Stimulated activated CD8-positive, alpha-beta memory T cell treated with anti-CD3 and anti-CD28 coated beads, Interleukin-12 subunit alpha, Interleukin-12 subunit beta, amount 100 ng/mL, for 24 hours (primary cell): ENCODE data around the gene MAU2.
"Not testable (repeated sequence)": the region's sequence is repeated elsewhere in the genome, so short reads cannot be mapped to it uniquely, and the experiment has no call there.

Source experiments
- DNase-seq: peaks from one replicate; pipeline ENCODE4 v3.0.0-alpha.2; 2020; ENCODE audit errors: extremely low read depth

The MAU2 gene

DNA sequence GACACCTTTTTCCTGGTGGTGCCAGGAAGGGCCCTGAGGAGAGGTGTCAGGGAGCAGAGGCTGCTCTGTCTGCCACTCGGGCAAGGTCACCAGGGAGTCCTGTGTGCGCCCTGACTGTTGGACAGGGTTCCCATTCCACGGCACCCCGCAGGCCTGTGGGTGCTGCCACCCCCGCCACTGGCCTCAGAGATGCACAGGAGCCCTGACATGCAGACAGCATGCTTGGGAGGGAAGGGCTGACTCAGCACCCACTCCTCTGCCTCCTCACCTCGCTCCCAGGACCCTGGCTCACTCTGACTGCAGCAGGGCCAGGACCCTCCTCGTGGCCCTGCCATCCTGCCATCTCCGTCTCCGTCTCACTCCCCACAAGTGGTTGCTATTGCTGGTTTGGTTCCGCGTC lies 25.3 kb downstream of the MAU2 start:
- no peak for DNase-seq

DNA sequence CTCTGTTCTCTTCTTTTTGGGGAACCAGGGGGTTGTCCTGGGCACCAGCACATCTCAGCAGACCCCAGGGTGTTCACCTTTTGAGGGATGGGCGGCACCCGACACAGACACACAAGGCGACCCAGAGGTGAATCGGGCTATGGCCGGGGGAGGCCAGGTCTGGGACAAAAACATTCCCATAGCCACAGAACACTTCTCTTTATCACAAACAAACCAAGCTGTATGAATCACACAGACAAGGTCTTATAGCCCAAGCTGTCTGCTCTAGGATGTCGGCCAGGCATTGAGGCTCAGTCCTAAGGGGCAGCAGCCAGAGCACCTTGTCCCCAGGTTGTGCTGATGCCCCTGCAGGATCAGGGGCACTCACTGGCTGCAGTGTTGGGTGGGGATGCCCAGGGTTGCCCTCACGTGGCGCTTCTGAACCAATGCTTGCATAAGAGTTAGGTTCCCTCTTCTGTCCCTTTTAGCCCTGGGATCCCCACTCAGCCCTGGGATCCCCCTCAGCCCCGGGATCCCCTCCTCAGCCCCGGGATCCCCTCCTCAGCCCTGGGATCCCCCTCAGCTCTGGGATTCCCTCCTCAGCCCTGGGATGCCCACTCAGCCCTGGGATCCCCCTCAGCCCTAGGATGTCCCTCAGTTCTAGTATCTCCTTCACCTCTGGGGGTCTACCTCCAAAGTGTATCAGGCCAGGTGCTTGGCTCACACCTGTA lies 26.9 kb downstream of the MAU2 start:
- DNase-seq, result no peak

DNA sequence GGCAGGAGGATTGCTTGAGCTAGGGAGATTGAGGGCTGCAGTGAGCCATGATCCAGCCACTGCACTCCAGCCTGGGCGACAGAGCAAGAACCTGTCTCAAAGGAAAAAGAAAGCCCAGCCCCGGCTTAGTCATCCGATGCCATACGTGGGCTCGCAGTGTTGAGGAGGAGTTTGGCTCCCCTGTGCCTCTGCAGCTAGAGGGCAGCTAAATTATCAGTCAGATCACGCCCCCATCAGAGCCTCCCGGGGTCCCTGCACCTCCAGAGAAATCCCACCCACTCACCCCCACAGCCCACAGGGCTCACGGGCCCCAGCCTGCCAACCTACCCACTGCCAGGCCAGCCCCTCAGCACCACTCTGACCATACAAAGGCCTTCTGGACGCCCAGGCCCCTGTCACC lies 27.6 kb downstream of the MAU2 start:
- no peak for DNase-seq

DNA sequence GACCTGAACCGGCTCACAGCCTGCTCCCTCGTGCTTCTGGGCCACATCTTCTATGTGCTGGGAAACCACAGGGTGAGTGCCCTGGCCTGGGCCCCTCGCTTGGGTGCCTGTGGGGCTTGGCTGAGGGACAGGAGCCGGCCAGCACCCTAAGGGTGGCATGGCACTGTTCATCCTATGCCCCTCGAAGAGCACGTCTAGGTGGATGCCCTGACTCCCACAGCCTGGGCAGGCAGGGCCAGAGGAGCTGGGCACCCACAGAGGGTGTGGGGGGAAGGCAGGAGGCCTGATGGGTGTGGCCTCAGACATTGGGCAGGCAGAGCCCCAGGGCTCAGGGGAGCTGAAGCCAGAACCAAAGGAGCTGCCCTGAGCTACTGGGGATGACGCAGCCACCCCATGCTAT lies 28.7 kb downstream of the MAU2 start:
- no peak for DNase-seq

DNA sequence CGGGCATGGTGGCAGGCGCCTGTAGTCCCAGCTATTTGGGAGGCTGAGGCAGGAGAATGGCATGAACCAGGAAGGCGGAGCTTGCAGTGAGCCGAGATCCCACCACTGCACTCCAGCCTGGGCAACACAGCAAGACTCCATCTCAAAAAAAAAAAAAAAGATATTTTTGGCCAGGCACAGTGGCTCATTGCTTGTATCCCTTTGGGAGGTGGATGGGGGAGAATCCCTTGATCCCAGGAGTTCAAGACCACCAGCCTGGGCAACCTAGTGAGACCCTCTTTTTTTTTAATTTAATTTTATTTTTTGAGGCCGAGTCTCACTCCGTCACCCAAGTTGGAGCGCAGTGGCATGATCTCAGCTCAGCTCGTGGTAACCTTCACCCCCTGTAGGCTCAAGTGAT lies 30.1 kb downstream of the MAU2 start:
- DNase-seq, result not testable (repeated sequence)

DNA sequence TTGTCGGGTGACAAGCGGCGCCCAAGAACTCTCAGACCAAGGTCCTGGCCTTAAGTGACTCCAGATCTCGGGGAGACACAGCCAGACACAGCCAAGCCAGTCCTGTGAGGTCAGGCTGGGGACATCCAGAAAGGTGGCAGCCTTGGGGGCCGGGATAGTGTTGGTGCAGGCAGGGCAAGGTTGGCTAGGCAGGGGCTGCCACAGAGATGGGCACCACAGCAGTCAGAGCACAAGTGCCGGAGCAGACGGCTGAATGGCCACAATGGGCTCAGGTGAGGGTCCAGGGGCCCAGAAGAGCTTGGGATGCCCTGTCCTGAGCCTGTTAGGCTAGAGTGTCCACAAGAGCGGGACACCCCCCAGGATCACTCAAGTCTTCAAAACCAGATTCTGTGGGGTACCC lies 32.2 kb downstream of the MAU2 start:
- no peak for DNase-seq

DNA sequence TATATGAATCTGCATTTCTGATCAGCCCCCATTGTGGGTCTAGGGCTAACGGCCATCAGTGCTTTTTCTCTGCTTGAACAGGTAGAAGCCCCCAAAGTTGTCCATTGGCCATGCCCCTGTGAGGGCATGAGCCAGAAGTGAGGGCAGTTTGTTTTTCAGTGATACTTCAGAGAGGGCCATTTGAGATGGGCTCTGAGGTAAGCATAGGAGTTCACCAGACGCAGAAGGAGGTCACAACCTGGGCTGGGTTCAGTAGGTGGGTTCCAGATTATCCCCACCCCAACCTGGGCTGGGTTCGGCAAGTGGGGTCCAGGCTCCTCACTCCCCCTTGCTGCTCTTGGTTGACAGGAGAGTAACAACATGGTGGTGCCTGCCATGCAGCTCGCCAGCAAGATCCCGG lies 33.4 kb downstream of the MAU2 start:
- DNase-seq, result no peak

DNA sequence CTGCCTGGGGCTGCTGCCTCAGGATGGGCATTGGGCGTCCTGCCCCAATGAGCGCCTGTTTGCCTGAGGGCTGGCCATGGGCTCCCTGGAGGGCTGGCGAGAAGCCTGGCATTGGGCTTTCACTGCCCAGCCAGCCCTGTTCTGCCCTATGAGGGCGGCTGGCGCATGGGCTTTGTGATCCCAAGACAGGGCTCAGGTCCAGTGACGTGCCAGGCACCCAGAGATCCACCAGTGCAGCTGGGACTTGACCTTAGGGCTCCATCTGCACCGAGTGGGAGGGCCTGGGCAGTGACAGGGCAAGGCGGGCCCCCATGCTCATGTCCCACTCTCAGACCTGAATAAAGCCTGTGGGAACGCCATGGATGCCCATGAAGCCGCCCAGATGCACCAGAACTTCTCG lies 34.3 kb downstream of the MAU2 start:
- no peak for DNase-seq

DNA sequence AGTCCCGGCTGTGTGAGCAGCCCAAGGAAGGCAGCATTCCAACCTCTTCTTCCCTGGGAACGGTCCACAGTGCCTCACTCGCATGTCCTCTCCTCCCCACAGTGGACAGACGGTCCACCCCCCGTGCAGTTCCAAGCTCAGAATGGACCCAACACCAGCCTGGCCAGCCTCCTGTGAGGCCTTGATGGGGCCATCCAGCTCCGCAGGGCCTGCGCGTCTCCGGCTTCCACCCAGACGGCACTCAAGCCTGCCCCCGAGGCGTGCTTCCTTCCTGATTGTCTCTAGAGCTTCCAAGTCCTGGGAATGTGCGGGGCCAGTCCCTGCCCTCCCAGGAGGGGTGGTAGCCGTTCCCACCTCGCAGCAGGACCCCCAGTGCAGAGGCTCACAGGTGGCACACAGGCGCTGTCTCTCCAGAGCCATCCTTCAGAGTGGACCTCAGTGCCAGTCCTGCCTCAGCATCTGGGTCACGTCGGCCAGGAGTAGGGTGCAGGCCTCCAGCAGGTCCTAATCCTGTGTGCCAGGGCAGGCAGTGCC lies 35.0 kb downstream of the MAU2 start:
- no peak for DNase-seq

DNA sequence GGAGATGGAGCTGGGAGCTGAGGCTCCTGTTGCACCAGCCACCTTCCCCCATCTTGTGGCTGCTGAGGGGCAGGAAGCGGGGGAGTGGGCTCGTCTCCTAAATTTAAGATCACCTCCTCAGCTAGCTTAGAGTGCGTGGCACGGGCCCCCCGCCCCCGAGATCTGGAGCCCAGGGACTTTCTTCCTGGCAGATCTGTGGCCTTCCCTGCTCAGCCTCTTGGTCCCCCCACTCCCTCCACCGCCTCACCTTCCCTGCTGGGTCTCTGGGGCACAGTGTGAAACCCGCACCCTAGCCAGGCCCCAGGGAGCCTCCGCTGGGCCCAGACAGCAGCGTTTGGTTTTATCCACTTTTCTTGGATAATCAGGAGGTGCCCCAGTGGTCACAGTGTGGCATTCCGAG lies 35.9 kb downstream of the MAU2 start:
- no peak for DNase-seq

DNA sequence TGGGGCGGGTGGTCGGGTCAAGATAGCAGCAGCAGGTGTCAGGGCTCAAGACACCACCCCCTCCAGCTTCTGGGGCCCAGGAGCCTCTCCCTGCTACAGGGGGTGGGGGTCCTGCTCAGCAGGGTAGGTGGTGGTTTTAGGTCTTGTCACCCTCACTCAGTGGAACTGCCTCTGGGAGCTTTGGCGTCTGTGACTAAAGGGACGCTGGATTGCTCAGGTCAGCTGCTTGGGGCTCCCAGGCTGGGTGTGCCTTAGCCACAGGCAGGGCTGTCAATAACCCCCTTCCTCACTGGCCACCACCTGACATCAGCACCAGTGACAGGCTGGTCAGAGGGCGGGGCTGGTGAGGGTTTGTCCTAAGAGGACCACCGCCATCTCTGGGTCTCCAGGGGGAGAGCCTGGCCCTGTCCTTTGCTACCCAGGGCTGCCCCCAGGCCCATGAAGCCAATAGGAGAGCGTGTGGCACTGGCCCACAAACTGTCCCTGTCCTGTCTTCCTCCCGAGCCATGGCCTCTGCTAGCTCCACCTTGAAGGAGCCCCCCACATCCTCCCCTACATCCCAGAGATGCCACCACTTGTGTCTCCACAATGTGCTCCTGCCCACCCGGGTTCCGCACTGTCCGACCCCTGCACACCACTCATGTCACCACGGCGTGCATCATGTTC lies 36.4 kb downstream of the MAU2 start:
- no peak for DNase-seq

DNA sequence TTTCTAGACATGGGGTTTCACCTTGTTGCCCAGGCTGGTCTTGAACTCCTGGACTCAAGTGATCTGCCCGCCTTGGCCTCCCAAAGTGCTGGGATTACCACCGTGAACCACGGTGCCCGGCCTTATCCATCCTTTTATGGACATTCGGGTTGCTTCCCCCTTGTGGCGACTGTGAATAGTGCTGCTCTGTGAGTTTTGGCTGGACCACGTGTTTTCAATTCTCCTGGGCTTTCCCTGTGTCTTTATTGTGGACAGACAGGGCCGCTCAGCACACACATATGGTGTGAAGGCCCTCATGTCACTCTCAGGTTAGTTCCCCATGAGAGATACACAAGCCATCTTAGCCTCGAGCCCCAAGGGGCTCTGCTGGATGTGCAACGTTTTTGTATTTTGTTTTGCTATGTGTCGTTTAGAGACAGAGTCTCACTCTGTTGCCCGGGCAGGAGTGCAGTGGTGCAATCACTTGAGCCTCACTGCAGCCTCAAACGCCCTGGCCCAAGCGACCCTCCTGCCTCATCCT lies 40.5 kb downstream of the MAU2 start:
- peak; percentile 37 for DNase-seq

DNA sequence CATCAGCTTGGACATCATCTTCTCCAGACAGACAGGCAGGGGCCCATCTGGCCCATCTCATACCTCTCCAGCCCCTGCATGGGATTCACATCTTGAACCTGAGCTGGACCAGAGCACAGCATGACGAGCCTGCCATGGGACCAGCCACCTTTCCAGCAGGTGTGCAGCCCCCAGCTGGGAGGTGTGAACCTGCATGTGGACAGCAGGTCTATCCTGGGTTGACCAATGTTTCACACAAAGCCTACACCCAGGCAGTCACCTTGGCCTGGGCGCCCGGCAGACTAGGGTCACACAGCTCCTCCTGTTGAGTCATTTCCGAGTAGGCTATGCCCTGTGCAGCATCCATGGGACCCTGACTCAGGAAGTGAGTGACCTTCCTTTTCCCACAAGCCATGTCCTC lies 41.4 kb downstream of the MAU2 start:
- DNase-seq, result no peak

DNA sequence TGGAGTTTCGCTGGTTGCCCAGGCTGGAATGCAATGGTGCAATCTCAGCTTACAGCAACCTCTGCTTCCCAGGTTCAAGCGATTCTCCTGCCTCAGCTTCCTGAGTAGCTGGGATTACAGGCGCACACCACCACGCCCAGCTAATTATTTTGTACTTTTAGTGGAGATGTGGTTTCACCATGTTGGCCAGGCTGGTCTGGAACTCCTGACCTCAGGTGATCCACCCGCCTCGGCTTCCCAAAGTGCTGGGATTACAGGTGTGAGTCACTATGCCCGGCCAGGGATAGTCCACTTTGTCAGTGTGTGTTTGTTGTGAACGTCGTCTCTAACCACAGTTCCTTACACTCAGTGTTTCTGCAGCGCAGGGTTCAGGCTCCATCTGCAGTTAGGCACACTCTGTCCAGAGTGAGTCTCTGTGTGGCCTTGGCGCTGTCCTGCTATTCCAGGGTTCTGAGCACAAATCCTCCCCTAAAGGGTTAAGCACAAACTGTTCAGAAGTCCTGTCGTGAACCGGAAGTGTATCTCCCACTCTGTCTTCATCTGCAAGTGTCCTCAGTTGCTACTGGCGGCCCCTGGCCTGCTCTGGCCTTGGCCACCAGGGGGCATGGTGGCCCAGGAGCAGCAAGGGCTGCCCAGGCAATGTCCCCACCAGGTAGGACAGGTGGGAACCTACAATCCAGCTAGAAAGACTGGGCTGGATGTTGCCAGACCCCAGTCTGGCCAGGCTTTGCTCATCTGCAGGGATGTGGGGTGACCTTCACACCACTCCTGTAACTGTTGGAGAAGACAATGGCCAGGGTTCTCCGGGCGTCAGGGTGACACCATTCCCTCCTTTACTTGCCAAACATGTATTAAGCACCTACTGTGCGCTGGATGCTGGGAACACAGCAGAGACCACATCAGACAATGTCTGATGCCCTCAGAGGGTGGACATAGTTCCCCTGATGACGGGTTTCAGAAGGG lies 46.1 kb downstream of the MAU2 start:
- DNase-seq, result peak; percentile 21

DNA sequence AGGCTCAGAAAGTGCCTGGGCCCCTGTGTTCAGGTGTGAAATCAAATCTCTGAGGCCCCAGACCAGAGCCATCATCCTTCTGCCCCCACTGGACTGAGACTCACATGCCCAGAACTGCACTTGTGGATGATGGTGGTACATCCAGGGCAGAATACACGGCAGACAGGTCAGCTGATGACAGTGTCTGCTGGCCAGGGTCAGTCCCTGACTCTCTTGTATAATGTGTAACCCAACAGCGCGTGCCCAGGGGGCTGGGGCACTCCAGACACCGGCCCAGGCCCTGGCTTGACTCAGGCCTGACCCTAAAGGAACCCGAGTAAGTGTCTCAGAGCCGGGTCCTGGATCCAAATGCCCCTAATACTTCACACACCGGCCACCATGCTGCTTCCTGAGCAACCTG lies 47.5 kb downstream of the MAU2 start:
- no peak for DNase-seq

DNA sequence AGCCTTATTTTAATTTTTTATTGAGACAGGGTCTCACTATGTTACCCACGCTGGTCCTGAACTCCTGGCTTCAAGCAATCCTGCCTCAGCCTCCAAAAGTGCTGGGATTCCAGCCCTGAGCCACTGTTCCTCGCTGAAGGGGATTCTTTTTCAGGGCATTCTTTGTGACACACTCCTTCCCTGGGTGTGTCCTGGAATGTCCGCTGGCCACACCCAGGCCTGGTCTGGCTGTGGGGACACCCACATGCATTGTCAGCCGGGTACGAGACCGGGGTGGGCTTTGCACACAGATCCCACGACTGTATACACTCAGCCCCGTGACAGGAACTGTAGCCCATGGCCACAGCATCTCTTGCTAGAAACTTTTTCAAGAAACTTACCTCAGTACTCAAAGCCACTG lies 50.4 kb downstream of the MAU2 start:
- DNase-seq, result no peak

DNA sequence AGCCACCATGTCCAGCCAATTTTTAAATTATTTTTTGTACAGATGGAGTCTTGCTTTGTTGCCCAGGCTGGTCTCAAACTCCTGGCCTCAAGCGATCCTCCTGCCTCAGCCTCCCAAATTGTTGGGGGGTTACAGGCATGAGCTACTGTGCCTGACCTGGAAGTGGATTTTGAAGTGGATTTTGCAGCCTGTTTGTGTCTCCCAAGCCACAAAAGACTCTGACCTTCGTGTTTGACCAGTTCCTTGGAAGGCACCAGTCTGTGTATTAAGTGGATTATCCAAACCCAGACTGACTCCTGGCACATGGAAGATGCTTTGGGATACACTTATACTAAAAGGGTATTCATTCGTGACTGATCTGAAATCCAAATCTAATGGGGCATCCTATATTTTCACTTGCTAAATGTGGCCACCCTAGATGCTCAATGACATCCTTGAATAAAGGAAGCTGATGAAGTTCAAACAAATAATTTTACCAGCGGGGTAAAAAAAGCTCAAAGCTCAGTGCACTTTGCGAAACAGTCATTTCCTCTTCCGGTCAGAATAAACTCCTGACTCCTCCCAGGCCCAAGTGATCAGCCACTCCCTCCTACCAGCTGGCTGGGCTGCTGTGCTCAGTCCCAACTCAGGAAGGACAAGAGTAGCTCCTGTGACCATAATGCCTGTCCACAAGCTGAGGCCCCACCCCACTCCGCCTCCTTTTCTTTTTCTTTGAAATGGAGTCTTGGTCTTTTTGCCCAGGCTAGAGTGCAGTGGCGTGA lies 52.2 kb downstream of the MAU2 start:
- DNase-seq, result no peak

DNA sequence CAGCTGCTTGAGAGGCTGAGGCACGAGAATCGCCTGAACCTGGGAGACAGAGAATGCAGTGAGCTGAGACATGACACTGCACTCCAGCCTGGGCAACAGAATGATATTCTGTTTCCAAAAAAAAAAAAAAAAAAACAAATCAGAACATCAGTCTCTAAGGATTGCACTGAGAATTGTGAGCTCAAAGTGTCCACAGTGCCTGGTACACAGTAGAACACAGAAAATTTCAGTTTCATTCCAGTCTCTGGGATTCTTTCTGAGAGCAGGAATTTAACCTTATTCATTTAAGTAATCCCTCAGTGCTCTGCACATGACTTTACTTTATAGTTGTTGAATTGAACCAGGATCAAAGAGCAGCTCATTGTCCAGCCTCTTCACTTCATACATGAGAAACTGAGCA lies 58.9 kb downstream of the MAU2 start:
- no peak for DNase-seq

DNA sequence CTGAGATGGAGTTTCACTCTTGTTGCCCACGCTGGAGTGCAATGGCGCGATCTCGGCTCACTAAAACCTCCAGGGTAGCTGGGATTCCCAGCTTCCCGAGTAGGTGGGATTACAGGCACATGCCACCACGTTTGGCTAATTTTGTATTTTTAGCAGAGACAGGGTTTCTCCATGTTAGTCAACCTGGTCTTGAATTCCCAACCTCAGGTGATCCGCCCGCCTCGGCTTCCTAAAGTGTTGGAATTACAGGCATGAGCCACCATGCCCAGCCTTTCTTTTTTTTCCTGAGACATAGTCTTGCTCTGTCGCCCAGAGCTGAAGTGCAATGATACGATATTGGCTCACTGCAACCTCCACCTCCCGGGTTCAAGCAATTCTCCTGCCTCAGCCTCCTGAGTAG lies 59.7 kb downstream of the MAU2 start:
- not testable (repeated sequence) for DNase-seq

DNA sequence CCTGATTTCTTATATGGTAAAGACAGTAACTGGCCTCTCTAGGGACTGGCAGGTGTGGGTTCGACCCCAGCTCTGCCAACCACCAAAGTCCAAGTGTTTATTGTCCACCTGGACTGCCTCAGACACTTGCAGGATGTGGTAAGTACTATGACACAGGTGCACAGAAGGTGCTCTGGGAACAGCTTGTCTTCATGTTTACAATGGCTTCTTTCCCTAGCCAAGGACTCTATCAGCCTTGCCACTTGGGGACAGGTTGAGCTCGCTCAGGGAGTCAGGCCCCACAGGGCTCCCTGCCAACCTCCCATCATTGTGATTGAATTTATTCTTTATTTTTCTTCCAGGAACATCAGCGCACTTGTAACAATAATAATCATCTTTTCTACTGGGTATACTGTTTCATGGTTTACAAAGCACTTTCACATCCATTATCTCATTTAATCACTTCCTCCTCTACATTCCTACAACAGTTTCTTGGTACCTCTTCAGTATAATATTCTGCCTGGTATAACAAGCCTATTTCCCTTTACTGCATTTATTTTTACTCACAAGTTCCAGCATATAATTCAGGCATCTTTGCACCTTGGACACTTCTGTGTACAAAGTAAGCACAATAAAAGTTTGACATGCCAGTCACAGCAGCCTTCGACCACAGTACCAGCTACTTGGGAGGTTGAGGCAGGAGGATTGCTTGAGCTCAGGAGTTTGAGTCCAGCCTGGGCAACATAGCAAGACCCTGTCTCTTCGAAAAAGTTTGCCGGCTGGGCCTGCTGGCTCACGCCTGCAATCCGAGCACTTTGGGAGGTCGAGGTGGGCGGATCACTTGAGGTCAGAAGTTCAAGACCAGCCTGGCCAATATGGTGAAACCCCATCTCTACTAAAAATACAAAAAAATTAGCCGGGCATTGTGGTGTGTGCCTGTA lies 60.6 kb downstream of the MAU2 start:
- DNase-seq, result no peak
